Tibial nerve (tissue), 4 donors: Measurements from ENCODE around the gene TRMT44. TPM values are rescaled to one million over a fixed set of nuclear protein-coding genes. Genes with fewer than 3 reads are reported as not detected.
A peak's percentile ranks its signal among the peaks of the same experiment; 100 is the strongest.

Experiments
- DNase-seq, 2 donors: peaks; one replicate each; pipeline ENCODE4 v3.0.0-alpha.2; 2019; ENCODE audit warnings: low spot score in 2 of 2
- H3K27ac ChIP-seq, 4 donors: fragments of 200-600 bp; sonication (generic) in 3 of 4; one replicate each; pipeline ENCODE4 v1.5.1; 2017 to 2019; ENCODE audit warnings: mild to moderate bottlenecking in 1 of 4
- H3K27me3 ChIP-seq, 2 donors: fragments of 200-600 bp; sonication (generic) in 1 of 2; one replicate each; pipeline versions ENCODE4 v1.5.1 to v1.6.0; 2017 to 2019
- H3K36me3 ChIP-seq, 3 donors: fragments of 200-600 bp; sonication (generic); one replicate each; pipeline ENCODE4 v1.5.1; 2018 to 2019
- H3K4me1 ChIP-seq, 4 donors: fragments of 200-600 bp; sonication (generic) in 3 of 4; one replicate each; pipeline ENCODE4 v1.5.1; 2017 to 2019
- H3K4me3 ChIP-seq, 4 donors: fragments of 200-600 bp; sonication (generic) in 3 of 4; one replicate each; pipeline ENCODE4 v1.5.1; 2017 to 2019; ENCODE audit warnings: mild to moderate bottlenecking in 1 of 4, moderate library complexity in 1 of 4
- H3K9me3 ChIP-seq, 4 donors: fragments of 200-600 bp; sonication (generic) in 3 of 4; one replicate each; pipeline ENCODE4 v1.5.1; 2017 to 2019
- EP300 ChIP-seq, 2 donors: sonication (generic); formaldehyde crosslinking; IDR thresholded peaks; one replicate each; pipeline ENCODE4 v1.6.1; 2017; ENCODE audit warnings: antibody characterized with exemption in 2 of 2, mild to moderate bottlenecking in 1 of 2
- POLR2A ChIP-seq, 2 donors: fragments of 450-650 bp; IDR thresholded peaks; one replicate each; pipeline ENCODE4 v1.6.1; 2017; ENCODE audit warnings: antibody characterized with exemption in 2 of 2, mild to moderate bottlenecking in 2 of 2, moderate library complexity in 2 of 2
- WGBS, 2 donors: methylation state at CpG; one replicate each; pipeline ENCODE4 v1.1.5; 2018; 5-methylcytosine and 5-hydroxymethylcytosine counted together
- total RNA-seq, 4 donors: library from RNA; depleted of rRNA; stranded (reverse); fragments of >200 nt; gene quantifications; one replicate each; pipeline ENCODE4 v1.1.0, GENCODE V29; 2016
- TF ChIP-seq, protein P1 (sequence below), 5 experiments: fragments of 200-600 bp in 3 of 5; fragments of 450-650 bp in 2 of 5; sonication (generic) in 3 of 5; IDR thresholded peaks; one replicate each; pipeline ENCODE4 v1.5.1; 2016 to 2019; ENCODE audit warnings: antibody characterized with exemption in 5 of 5, mild to moderate bottlenecking in 3 of 5, moderate library complexity in 2 of 5

Gene TRMT44
- total RNA-seq, 4 donors from 2014 or later = 24.5 to 71.4 (median 52.9) TPM

DNA sequence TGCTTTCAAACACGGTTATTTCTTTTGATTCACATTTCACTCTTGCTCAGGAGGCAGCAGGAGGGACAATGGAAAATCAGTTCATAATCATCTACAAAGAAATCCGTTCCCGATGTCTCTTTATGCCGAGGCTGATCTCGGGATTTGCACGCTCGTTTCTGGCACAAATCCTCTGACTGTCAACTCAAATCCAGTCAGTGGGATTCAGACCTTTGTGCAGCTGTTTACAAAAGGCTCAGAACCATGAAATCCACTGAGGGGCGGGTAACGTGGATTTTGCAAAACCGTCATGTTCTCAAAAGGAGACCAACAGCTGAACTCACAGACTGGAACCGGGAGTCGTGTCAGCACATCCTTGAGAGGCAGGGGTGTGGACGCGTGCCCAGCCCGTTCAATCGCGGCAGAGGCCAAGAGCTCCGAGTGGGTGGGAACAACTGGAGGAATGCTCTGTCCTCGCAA, 46.5 kb upstream of the TRMT44 start:
- peaks cover 0 to 65% (median 0%) of the 10 kb centered on the region in 3 donors for H3K36me3 ChIP-seq
- H3K27ac ChIP-seq = peak overlapping the region; percentile 39 to 81 (median 70)
- no peak overlapping the region for H3K4me3 ChIP-seq
- H3K4me1 ChIP-seq = peaks cover 0 to 39% (median 18%) of the 10 kb centered on the region in 4 donors
- DNase-seq = peak; percentile 59 to 68
- TF ChIP-seq, protein P1, sequence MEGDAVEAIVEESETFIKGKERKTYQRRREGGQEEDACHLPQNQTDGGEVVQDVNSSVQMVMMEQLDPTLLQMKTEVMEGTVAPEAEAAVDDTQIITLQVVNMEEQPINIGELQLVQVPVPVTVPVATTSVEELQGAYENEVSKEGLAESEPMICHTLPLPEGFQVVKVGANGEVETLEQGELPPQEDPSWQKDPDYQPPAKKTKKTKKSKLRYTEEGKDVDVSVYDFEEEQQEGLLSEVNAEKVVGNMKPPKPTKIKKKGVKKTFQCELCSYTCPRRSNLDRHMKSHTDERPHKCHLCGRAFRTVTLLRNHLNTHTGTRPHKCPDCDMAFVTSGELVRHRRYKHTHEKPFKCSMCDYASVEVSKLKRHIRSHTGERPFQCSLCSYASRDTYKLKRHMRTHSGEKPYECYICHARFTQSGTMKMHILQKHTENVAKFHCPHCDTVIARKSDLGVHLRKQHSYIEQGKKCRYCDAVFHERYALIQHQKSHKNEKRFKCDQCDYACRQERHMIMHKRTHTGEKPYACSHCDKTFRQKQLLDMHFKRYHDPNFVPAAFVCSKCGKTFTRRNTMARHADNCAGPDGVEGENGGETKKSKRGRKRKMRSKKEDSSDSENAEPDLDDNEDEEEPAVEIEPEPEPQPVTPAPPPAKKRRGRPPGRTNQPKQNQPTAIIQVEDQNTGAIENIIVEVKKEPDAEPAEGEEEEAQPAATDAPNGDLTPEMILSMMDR (IDR thresholded peaks at IDR 0.05) = no peak
- TF ChIP-seq POLR2A (IDR thresholded peaks at IDR 0.05) = no peak
- no peak for TF ChIP-seq EP300 (IDR thresholded peaks at IDR 0.05)
- H3K27me3 ChIP-seq = no peaks in the 10 kb centered on the region
- WGBS, 2 donors = 31 to 34% methylated on average over 19 of the region's 19 CpGs
- no peaks in the 10 kb centered on the region for H3K9me3 ChIP-seq

DNA sequence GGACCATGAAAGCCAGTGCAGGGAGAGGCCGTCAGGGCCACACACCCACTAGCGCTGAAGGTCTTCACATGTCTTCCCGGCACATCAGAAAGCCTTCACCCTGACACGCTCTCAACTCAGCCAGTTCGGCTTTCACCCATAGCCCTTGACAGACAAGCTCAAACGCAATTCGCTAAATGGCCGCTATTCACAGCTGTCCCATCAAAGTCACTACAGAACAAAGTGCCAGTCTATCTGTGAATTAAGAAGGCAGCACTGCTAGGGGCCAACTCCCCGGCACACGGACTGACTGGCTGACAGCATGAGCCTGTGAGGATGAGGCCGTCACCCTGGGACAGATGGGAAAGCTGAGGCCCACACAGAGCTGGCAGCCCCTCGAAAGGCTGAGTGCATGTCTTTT, 45.8 kb upstream of the TRMT44 start:
- no peak for DNase-seq
- no peaks in the 10 kb centered on the region for H3K27me3 ChIP-seq
- 63 to 69% methylated on average over 12 of the region's 12 CpGs for WGBS, 2 donors
- H3K4me3 ChIP-seq = no peak overlapping the region
- no peak for TF ChIP-seq POLR2A (IDR thresholded peaks at IDR 0.05)
- TF ChIP-seq EP300 (IDR thresholded peaks at IDR 0.05) = no peak
- TF ChIP-seq, protein P1 (IDR thresholded peaks at IDR 0.05) = no peak
- H3K4me1 ChIP-seq = peaks cover 0 to 39% (median 18%) of the 10 kb centered on the region in 4 donors
- peak overlapping the region in 3 of 4 donors; percentile 69 to 81 (median 72) for H3K27ac ChIP-seq
- H3K36me3 ChIP-seq = peaks cover 0 to 63% (median 0%) of the 10 kb centered on the region in 3 donors
- no peaks in the 10 kb centered on the region for H3K9me3 ChIP-seq

DNA sequence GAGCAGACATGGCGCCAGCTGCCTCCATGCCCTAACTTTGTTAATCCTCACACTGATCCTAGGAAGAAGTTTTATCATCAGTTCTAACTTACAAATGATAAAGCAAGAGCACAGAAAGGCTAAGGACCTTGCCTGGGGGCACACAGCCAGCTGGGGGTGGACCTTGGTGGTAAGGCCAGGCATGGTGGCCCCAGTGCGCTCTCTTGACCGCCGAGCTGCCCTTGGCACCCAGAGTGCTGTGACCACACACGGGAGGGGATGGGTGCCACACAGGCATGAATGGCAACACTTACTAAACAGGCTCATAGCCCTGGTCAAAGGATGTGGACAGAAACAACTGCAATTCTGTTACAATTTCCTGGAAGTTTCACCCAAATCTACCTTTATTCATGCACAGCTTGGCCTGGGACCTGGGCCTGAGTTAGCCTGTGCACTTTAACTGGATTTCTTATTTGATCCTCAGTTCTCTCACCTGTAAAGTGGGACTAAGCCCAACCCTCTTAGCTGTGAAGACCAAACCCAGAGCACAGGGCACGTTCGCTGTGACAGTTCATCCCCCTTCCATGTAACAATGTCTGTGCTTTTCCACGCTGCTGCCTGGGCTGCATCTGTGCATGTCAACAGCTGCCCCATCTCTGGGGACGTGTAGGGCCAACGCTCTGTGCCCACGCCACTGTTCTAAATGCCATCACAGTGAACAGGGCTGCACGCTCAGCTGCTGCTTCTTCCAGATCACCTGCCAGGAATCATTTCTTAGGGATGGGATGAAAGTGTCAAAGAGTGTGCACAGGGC, 44.9 kb upstream of the TRMT44 start:
- Histone ChIP-seq H3K4me1 (peaks cover 0 to 42% (median 18%) of the 10 kb centered on the region in 4 donors), H3K4me3 (no peak overlapping the region), H3K36me3 (peaks cover 0 to 56% (median 0%) of the 10 kb centered on the region in 3 donors), H3K27ac (peak overlapping the region in 1 of 4 donors; percentile 72), H3K9me3 (no peaks in the 10 kb centered on the region), H3K27me3 (no peaks in the 10 kb centered on the region)
- TF ChIP-seq EP300 (IDR thresholded peaks at IDR 0.05) (no peak), POLR2A (IDR thresholded peaks at IDR 0.05) (no peak)
- TF ChIP-seq, protein P1 (IDR thresholded peaks at IDR 0.05) = no peak
- 90 to 92% methylated on average over 12 of the region's 12 CpGs for WGBS, 2 donors
- no peak for DNase-seq

DNA sequence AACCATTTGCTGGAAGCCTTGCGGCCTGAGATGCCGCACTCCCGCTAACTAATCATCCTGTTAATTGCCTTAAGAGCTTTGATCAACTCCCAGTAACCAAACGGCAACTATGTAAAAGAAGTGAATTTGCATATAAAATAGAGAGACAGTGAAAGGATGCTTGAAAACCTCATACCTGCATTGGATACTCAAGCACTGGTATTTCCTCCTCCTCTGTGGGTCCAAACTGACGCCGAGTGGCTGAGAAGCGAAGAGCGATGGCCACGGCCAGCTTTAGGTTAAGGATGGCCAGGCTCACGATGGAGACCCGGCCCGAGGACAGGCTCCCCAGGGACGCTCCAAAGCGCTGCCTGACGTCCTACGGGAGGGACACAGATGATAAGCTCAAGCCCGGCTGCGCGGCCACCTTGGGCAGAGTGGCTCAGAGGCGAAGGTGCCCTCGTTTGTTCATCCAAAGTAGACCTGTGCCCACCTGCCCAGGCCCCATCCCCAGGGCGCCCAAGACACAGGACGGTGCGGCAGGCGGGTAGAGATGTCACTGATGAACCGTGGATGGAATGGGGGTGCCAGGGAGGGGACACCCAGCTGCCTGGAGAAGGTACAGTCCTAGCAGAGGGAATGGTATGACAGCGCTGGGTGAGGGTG, 43.7 kb upstream of the TRMT44 start:
- no peak overlapping the region for H3K4me3 ChIP-seq
- H3K9me3 ChIP-seq = no peaks in the 10 kb centered on the region
- H3K27ac ChIP-seq = no peak overlapping the region
- DNase-seq = no peak
- TF ChIP-seq POLR2A (IDR thresholded peaks at IDR 0.05) = no peak
- TF ChIP-seq EP300 (IDR thresholded peaks at IDR 0.05) = no peak
- TF ChIP-seq, protein P1 (IDR thresholded peaks at IDR 0.05) = no peak
- 89 to 94% methylated on average over 27 of the region's 27 CpGs for WGBS, 2 donors
- peaks cover 0 to 51% (median 19%) of the 10 kb centered on the region in 4 donors for H3K4me1 ChIP-seq
- peaks cover 0 to 57% (median 0%) of the 10 kb centered on the region in 3 donors for H3K36me3 ChIP-seq
- H3K27me3 ChIP-seq = no peaks in the 10 kb centered on the region

DNA sequence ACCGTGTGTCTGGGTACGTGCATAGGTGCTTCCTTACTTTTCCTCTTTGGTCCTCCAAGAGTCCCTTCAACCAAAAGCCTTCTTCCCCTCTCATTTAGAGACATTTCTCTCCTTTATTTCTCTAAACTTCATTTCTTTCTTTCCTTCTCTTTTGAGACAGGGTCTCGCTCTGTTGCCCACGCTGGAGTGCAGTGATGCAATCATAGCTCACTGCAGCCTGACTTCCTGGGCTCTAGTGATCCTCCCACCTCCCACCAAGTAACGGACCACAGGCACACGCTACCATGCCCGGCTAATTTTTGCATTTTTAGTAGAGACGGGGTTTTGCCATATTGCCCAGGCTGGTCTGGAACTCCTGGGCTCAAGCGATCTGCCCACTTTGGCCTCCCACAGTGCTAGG, 42.2 kb upstream of the TRMT44 start:
- WGBS, 2 donors = 83 to 89% methylated on average over 9 of the region's 9 CpGs
- DNase-seq = no peak
- TF ChIP-seq, protein P1 (IDR thresholded peaks at IDR 0.05) = no peak
- TF ChIP-seq EP300 (IDR thresholded peaks at IDR 0.05) = no peak
- TF ChIP-seq POLR2A (IDR thresholded peaks at IDR 0.05) = no peak
- H3K4me1 ChIP-seq = peaks cover 0 to 48% (median 15%) of the 10 kb centered on the region in 4 donors
- no peaks in the 10 kb centered on the region for H3K9me3 ChIP-seq
- no peaks in the 10 kb centered on the region for H3K27me3 ChIP-seq
- H3K4me3 ChIP-seq = no peak overlapping the region
- H3K27ac ChIP-seq = no peak overlapping the region
- peaks cover 0 to 59% (median 0%) of the 10 kb centered on the region in 3 donors for H3K36me3 ChIP-seq
